ENCODE results near the gene XRCC5.

DNA sequence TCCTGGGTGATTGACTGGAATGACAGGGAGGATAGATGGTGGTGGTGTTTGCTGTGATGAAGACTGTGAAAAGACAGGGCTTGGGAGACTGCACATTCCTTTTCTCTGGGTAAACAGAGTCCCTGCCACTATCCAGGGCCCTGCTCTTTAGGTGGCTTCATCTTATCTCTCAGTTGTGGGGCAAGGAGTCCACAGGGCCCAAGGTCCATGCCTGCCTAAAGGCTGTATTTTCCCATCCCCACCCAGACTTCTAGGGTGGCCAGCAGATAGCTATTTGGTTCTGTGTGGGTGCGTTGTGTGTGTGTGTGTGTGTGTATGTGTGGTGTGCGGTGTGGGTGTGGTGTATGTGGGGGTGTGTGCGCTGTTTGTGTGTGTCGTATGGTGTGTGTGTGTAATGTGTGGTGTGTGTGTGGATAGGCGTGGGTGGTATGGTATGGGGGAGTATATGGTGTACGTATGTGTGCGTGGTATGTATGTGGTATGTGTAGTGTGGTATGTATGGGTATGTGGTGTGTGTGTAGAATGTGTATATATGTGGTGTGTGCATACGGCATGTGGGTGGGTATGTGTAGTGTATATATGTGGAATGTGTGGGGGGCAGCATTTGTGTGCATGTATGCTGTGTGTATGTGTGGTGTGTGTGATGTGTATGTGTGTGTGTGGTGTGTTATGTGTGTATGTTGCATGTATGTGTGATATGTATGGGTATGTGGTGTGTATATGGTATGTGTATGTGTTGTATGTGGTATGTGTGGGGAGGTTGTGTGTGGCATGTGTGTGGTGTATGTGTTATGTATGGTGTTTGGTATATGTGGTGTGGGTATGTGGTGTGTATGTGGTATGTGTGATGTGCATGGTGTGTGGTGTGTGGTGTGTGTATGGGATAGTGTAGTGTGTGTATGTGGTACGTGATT lies 10.5 kb upstream of the XRCC5 start:
- no peak for TF ChIP-seq POLR2AphosphoS5 (IDR thresholded peaks at IDR 0.05; ENCODE audit: low read depth, low read length)
- no peak for TF ChIP-seq POLR2A (IDR thresholded peaks at IDR 0.05; ENCODE audit: low read depth, low read length)

All from GM12892 (cell line).